Thyroid gland (tissue), 4 donors: ENCODE data around the gene DYNLT2. TPM values are rescaled to one million over a fixed set of nuclear protein-coding genes. Genes with fewer than 3 reads are reported as not detected.

ENCODE experiments used
- DNase-seq, 2 donors: peaks; one replicate each; pipeline ENCODE4 v3.0.0-alpha.2; 2019
- H3K27ac ChIP-seq, 3 donors: fragments of 200-600 bp; sonication (generic); 1 replicate in 2 of 3; 2 replicates in 1 of 3; pipeline ENCODE4 v1.5.1; 2016 to 2019; ENCODE audit warnings: mild to moderate bottlenecking in 1 of 3, moderate library complexity in 1 of 3
- H3K27me3 ChIP-seq: fragments of 200-600 bp; sonication (generic); one replicate; pipeline ENCODE4 v1.5.1; 2019
- H3K36me3 ChIP-seq, 2 donors: fragments of 200-600 bp; sonication (generic); one replicate each; pipeline ENCODE4 v1.5.1; 2016 to 2019
- H3K4me1 ChIP-seq, 2 donors: fragments of 200-600 bp; sonication (generic); one replicate each; pipeline ENCODE4 v1.5.1; 2017 to 2019
- H3K4me3 ChIP-seq, 3 donors: fragments of 200-600 bp; sonication (generic); replicated peaks in 1 of 3; 1 replicate in 2 of 3; 2 replicates in 1 of 3; pipeline ENCODE4 v1.5.1; 2016; ENCODE audit warnings: mild to moderate bottlenecking in 1 of 3
- H3K9me3 ChIP-seq: fragments of 200-600 bp; sonication (generic); one replicate; pipeline ENCODE4 v1.5.1; 2017
- POLR2A ChIP-seq, 2 donors: fragments of 450-650 bp; IDR thresholded peaks; one replicate each; pipeline ENCODE4 v1.6.1; 2017; ENCODE audit warnings: antibody characterized with exemption in 2 of 2, mild to moderate bottlenecking in 2 of 2, moderate library complexity in 1 of 2
- WGBS, 2 donors: methylation state at CpG; one replicate each; pipeline ENCODE4 v1.1.5; 2017; 5-methylcytosine and 5-hydroxymethylcytosine counted together
- intact Hi-C: fragments of 100-400 bp; cut with DNase I; formaldehyde crosslinking; loops from one replicate; pipeline ENCODE4 v1.15.1; 2023
- total RNA-seq, 4 donors: library from RNA; depleted of rRNA; stranded (reverse); fragments of >200 nt; gene quantifications; one replicate each; pipeline ENCODE4 v1.2.3, GENCODE V29; 2016
- TF ChIP-seq, protein P1 (sequence below), 6 experiments: fragments of 200-600 bp in 3 of 6; fragments of 450-650 bp in 3 of 6; sonication (generic) in 3 of 6; IDR thresholded peaks; one replicate each; pipeline ENCODE4 v1.5.1; 2016 to 2019; ENCODE audit warnings: antibody characterized with exemption in 6 of 6, mild to moderate bottlenecking in 2 of 6, inconsistent platforms in 1 of 6, moderate library complexity in 1 of 6

The DYNLT2 gene
- total RNA-seq, 4 donors from 2014 or later, result 0.50 to 5.5 (median 2.5) TPM

DNA sequence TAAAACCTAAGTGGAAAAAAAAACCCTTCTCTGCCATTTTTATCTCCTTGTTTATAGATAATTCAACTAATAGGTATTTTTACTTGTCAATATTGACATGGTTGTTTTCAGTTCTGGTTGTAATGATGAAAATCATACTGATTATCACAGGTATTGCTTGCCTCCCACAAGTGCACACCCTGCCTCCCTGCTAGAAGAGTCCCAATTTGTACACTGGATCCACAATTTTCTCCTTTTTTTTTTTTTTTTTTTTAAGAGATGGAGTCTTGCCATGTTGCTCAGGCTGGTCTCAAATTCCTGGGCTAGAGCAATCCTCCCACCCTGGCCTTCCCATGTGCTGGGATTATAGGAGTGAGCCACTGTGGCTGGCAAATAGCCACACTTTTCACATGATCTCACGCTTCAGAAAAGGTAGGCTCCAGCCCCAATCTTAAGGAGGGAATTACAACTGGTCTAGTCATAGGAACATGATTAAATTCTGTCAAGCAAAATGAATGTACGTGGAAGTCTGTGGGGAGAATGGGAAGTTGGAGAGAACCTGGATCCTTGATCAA, 12.3 kb downstream of the DYNLT2 start:
- Histone ChIP-seq H3K4me3 (no peak overlapping the region), H3K27me3 (no peaks in the 10 kb centered on the region), H3K27ac (peak overlapping the region in 2 of 3 donors; percentile 1 to 45), H3K9me3 (no peaks in the 10 kb centered on the region), H3K36me3 (no peaks in the 10 kb centered on the region), H3K4me1 (no peaks in the 10 kb centered on the region)
- intact Hi-C loops, result no loop called here
- 81 to 84% methylated on average over 2 of the region's 2 CpGs for WGBS, 2 donors
- TF ChIP-seq POLR2A (IDR thresholded peaks at IDR 0.05), result no peak
- TF ChIP-seq, protein P1, sequence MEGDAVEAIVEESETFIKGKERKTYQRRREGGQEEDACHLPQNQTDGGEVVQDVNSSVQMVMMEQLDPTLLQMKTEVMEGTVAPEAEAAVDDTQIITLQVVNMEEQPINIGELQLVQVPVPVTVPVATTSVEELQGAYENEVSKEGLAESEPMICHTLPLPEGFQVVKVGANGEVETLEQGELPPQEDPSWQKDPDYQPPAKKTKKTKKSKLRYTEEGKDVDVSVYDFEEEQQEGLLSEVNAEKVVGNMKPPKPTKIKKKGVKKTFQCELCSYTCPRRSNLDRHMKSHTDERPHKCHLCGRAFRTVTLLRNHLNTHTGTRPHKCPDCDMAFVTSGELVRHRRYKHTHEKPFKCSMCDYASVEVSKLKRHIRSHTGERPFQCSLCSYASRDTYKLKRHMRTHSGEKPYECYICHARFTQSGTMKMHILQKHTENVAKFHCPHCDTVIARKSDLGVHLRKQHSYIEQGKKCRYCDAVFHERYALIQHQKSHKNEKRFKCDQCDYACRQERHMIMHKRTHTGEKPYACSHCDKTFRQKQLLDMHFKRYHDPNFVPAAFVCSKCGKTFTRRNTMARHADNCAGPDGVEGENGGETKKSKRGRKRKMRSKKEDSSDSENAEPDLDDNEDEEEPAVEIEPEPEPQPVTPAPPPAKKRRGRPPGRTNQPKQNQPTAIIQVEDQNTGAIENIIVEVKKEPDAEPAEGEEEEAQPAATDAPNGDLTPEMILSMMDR (IDR thresholded peaks at IDR 0.05), result no peak
- DNase-seq, result peak; percentile 8 to 20

DNA sequence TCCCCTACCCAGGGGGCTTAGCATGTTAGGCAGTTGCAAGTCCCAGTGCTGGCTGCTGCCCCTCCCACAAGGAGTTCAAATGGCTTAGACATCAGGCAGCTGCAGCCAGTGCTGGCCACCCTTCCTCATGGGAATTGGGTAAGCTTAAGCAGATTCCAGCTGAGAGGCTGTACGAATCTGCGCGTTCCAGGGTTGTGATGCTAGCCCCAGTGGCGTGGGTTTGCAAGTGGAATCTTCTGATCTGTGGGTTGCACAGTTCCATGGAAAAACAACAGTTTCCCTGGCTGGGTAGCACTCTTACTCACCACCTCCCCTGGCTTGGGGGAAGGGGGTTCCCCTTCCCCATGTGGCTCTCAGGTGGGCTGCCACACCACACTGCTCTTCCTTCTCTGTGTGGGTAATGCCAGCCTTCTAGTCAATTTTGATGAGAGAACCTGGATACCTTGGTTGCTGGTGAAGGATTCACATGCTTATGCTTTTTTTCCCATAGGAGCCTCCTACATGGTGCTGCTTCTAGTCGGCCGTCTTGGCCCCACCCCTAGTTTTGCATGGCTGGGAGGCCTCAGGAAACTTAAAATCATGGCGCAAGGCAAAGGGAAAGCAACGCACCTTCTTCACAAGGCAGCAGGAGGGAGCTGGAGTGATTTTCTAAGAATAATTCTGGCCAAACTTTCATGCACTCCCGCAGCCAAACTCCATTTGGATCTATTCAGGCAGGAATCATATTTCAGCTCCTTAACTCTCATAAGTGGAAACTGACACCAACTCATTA, 13.0 kb downstream of the DYNLT2 start:
- Histone ChIP-seq H3K4me1 (no peaks in the 10 kb centered on the region), H3K4me3 (no peak overlapping the region), H3K27ac (peak overlapping the region in 2 of 3 donors; percentile 1 to 45), H3K36me3 (no peaks in the 10 kb centered on the region), H3K9me3 (no peaks in the 10 kb centered on the region), H3K27me3 (no peaks in the 10 kb centered on the region)
- TF ChIP-seq POLR2A (IDR thresholded peaks at IDR 0.05), result no peak
- TF ChIP-seq, protein P1 (IDR thresholded peaks at IDR 0.05), result no peak
- WGBS, 2 donors, result 42 to 45% methylated on average over 9 of the region's 9 CpGs
- DNase-seq, result peak; percentile 8 to 31
- intact Hi-C loops, result no loop called here

DNA sequence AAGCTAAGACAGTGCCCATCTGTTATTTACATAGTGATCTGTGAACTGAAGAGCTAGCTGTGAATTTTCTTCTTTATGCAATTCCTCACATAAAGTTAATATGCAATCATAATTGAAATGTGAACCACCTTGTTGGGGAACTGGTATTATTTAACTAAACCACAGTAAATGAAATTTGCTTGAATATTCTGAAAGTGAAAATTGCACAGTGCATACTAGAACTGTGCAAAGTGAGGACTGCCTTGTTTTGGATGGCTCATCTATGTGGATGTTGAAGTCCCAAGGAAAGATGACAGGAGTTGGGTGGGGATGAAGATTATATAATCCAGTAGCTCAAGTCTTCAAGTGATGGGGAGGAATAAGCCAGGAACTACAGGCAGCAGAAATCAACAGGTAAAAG, 21.4 kb downstream of the DYNLT2 start:
- no peak overlapping the region for H3K27ac ChIP-seq
- no peaks in the 10 kb centered on the region for H3K9me3 ChIP-seq
- TF ChIP-seq POLR2A (IDR thresholded peaks at IDR 0.05), result no peak
- TF ChIP-seq, protein P1 (IDR thresholded peaks at IDR 0.05), result no peak
- no peaks in the 10 kb centered on the region for H3K4me1 ChIP-seq
- DNase-seq, result no peak
- intact Hi-C loops, result no loop called here
- H3K4me3 ChIP-seq, result no peak overlapping the region
- H3K36me3 ChIP-seq, result no peaks in the 10 kb centered on the region
- no peaks in the 10 kb centered on the region for H3K27me3 ChIP-seq

DNA sequence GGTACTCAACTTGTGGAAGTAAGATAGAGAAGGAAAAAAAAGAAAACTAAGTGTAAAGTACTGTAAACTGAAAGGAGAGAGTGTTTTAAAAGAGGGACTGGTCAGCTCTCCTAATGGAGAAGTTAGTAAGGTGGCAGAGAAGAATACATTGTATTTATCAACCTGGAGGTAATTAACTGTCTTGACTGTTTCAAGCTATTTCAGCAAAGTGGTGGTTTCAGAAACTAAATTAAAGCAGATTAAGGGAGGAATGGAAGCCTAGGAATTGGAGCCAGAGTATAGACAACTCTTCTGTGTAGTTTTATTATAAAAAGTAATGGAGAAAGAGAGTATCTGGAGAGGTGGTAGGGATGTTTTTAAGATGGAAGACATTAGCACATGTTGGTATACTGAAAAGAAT, 24.4 kb downstream of the DYNLT2 start:
- H3K27me3 ChIP-seq, result no peaks in the 10 kb centered on the region
- no peaks in the 10 kb centered on the region for H3K9me3 ChIP-seq
- H3K27ac ChIP-seq, result no peak overlapping the region
- peaks cover 9 to 12% of the 10 kb centered on the region in 2 donors for H3K4me1 ChIP-seq
- TF ChIP-seq, protein P1 (IDR thresholded peaks at IDR 0.05), result no peak
- TF ChIP-seq POLR2A (IDR thresholded peaks at IDR 0.05), result no peak
- DNase-seq, result no peak
- intact Hi-C loops, result no loop called here
- H3K4me3 ChIP-seq, result no peak overlapping the region
- H3K36me3 ChIP-seq, result no peaks in the 10 kb centered on the region

DNA sequence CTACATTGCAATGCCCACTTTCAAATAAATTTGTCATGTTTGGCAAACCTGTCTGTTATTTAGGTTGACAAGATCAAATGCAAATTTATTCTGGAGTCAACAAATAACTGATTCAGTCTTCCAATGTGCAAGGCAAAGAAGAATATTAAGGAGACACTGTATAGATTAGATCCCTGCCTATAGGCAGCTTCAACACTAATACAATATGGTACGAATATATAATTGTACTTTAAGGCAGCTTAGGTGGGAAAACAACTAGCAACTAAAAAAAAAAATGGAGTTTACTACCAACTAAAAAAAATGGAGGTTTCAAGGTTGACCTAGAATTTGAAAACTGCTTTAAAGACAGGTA, 25.3 kb downstream of the DYNLT2 start:
- 97 to 100% methylated on average over 1 of the region's 1 CpG for WGBS, 2 donors
- intact Hi-C loops, result no loop called here
- DNase-seq, result no peak
- H3K27me3 ChIP-seq, result no peaks in the 10 kb centered on the region
- peaks cover 12 to 16% of the 10 kb centered on the region in 2 donors for H3K4me1 ChIP-seq
- no peak overlapping the region for H3K4me3 ChIP-seq
- H3K27ac ChIP-seq, result no peak overlapping the region
- TF ChIP-seq, protein P1 (IDR thresholded peaks at IDR 0.05), result no peak
- TF ChIP-seq POLR2A (IDR thresholded peaks at IDR 0.05), result no peak
- H3K36me3 ChIP-seq, result no peaks in the 10 kb centered on the region
- no peaks in the 10 kb centered on the region for H3K9me3 ChIP-seq
